Activated CD8-positive, alpha-beta T cell treated with anti-CD3 and anti-CD28 coated beads, Interleukin-2, amount 10 ng/mL, durations not matched to agents 7 days and 5 days (primary cell): Measurements from ENCODE around the gene PSME1. TPM values are rescaled to one million over a fixed set of nuclear protein-coding genes. Genes with fewer than 3 reads are reported as not detected.

Experiments used
- ATAC-seq: fragments of 150-1000 bp; cut with Tn5 transposase; one replicate; pipeline ENCODE4 v1.10.0; 2021; ENCODE audit warnings: moderate library complexity
- CTCF ChIA-PET: fragments of 350-600 bp; sonication (Branson Sonifier 250); formaldehyde crosslinking; loops from one replicate; lab custom pipeline; 2021; ENCODE audit warnings: antibody characterized with exemption; lab: Charles Lee
- POLR2A ChIA-PET: fragments of 350-600 bp; sonication (Branson Sonifier 250); formaldehyde crosslinking; loops from one replicate; lab custom pipeline; 2021; ENCODE audit warnings: antibody characterized with exemption; lab: Charles Lee
- DNase-seq: peaks from one replicate; pipeline ENCODE4 v3.0.0-alpha.2; 2020
- H3K27ac Mint-ChIP-seq: one replicate; pipeline ENCODE4 v1.8.0; 2021; ENCODE audit warnings: mild to moderate bottlenecking, mixed read lengths
- H3K27me3 Mint-ChIP-seq: one replicate; pipeline ENCODE4 v1.8.0; 2021; ENCODE audit warnings: low read depth, mixed read lengths
- H3K36me3 Mint-ChIP-seq: one replicate; pipeline ENCODE4 v1.8.0; 2021; ENCODE audit warnings: low read depth, mixed read lengths
- H3K4me1 Mint-ChIP-seq: one replicate; pipeline ENCODE4 v1.8.0; 2021; ENCODE audit warnings: low read depth, mixed read lengths
- H3K4me3 Mint-ChIP-seq: one replicate; pipeline ENCODE4 v1.8.0; 2021; ENCODE audit warnings: mild to moderate bottlenecking, mixed read lengths
- H3K9me3 Mint-ChIP-seq: one replicate; pipeline ENCODE4 v1.8.0; 2022; ENCODE audit warnings: mixed read lengths; ENCODE audit not compliant: insufficient read depth
- microRNA-seq: library from miRNA; unstranded; fragments of <30 nt; microRNA quantifications from one replicate; pipeline ENCODE4 v1.2.0, GENCODE V29; 2022
- total RNA-seq, 2 experiments: library from RNA; stranded (reverse); gene quantifications; one replicate each; pipeline ENCODE4 v1.2.3, GENCODE V29; 2021

Gene PSME1
- total RNA-seq, 2 experiments from 2014 or later: 516 to 530 TPM

GRCh38 chr14:24183014-24183481, 47.1 kb downstream of the PSME1 start:
- ATAC-seq (no peak), DNase-seq (no peak)
- ChIA-PET CTCF (no interaction called here), POLR2A (interaction anchor here (1.2 to 2.6 kb wide), 4 partner anchors 10 to 21 kb away, joined by 4 to 15 read pairs (median 4); partner anchors contain the start of genes IRF9 and REC8)
- Mint-ChIP-seq H3K4me3 (no peak overlapping the region), H3K27me3 (no peaks in the 10 kb centered on the region), H3K36me3 (peaks cover 50% of the 10 kb centered on the region), H3K27ac (no peak overlapping the region), H3K9me3 (no peaks in the 10 kb centered on the region), H3K4me1 (peaks cover 13% of the 10 kb centered on the region)

DNA sequence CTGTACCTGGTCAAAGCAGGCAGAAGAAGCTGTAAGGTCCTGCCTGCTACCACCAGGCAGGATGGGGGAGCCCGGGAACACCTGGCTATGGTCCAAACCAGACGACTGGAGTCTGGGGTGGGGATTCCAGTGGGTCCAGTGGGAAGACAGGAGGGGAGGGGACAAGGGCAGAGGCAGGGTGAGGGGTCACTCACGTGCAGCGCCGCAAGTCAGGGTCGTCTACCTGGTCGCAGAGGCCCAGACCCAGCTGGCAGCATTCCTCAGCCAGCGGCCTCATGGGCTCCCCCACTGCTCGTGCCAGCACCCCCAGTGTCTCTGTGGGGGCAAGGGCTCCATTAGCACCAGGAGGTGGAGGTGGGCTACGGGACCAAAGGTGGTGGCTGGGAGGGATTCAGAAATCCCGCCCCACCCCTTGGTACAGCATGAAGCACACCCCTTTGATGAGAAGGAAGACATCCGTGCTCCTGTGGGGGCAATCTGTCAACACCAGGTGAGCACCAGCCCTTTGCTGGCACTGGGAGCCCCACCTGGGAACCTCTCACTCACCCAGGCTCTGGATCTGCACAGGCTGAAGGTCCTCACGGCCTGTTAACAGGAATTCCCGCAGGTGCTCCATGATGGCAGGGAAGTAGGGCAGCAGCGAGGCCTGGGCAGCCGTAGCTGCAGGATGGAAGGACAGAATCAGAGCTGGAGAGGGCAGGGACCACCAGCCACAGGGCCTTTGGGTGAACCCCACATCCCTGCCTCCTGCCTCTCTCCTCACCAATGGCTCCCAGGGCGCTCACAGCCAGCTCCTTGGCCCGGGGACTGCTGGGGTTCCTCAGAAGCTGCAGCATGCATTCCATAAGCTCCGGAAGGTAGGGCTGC, 48.3 kb downstream of the PSME1 start:
- DNase-seq (no peak), ATAC-seq (no peak)
- Mint-ChIP-seq H3K27ac (no peak overlapping the region), H3K36me3 (peaks cover 40% of the 10 kb centered on the region), H3K27me3 (no peaks in the 10 kb centered on the region), H3K4me1 (peaks cover 24% of the 10 kb centered on the region), H3K4me3 (no peak overlapping the region), H3K9me3 (no peaks in the 10 kb centered on the region)
- POLR2A ChIA-PET: interaction anchor here (2.6 to 4.9 kb wide), 3 partner anchors 11 to 23 kb away, joined by 14 to 85 read pairs (median 15); partner anchors contain the start of genes IRF9 and TM9SF1
- CTCF ChIA-PET: no interaction called here

- ATAC-seq: no peak
- POLR2A ChIA-PET: interaction anchor here (3.4 to 4.9 kb wide), 3 partner anchors 10 to 22 kb away, joined by 14 to 85 read pairs (median 25); partner anchors contain the start of genes IRF9, REC8 and TM9SF1
- H3K27me3 Mint-ChIP-seq: no peaks in the 10 kb centered on the region
- peaks cover 38% of the 10 kb centered on the region for H3K36me3 Mint-ChIP-seq
- no peak for DNase-seq
- peaks cover 28% of the 10 kb centered on the region for H3K4me1 Mint-ChIP-seq
- H3K9me3 Mint-ChIP-seq: no peaks in the 10 kb centered on the region
- H3K4me3 Mint-ChIP-seq: no peak overlapping the region
- CTCF ChIA-PET: interaction anchor here (0.7 to 2.8 kb wide), 2 partner anchors 23 to 24 kb away, joined by 3 to 9 read pairs; partner anchors contain the start of gene IRF9
- H3K27ac Mint-ChIP-seq: peak overlapping the region; percentile 15
Measured at GRCh38 chr14:24185026-24185425, 49.0 kb downstream of the PSME1 start.

DNA sequence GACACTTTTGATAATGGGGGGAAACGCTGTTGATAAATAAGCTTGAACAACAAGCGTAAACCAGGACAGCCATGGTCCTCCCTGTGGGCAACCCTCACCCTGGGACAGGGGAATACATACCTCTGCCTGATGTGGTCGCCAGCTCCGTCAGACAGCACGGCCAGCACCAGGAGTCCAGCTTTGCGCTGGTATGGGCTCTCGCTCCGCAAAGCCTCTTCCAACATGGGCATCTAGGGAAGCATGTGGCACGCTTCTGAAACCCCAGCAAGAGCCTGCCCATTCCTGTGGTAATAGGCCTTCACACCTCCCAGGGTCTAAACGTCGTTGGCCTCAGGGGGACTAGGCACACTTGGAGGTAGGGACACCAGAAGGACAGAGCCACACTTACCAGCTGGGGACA, 49.7 kb downstream of the PSME1 start:
- H3K4me3 Mint-ChIP-seq: no peak overlapping the region
- H3K27me3 Mint-ChIP-seq: no peaks in the 10 kb centered on the region
- ChIA-PET POLR2A (interaction anchor here (0.6 to 4.9 kb wide), 4 partner anchors 10 to 23 kb away, joined by 3 to 85 read pairs (median 20); partner anchors contain the start of genes IRF9, REC8 and TM9SF1), CTCF (interaction anchor here (0.7 to 2.8 kb wide), 2 partner anchors 23 to 25 kb away, joined by 3 to 9 read pairs; partner anchors contain the start of gene IRF9)
- H3K4me1 Mint-ChIP-seq: peaks cover 33% of the 10 kb centered on the region
- no peaks in the 10 kb centered on the region for H3K9me3 Mint-ChIP-seq
- DNase-seq (no peak), ATAC-seq (no peak)
- peaks cover 39% of the 10 kb centered on the region for H3K36me3 Mint-ChIP-seq
- H3K27ac Mint-ChIP-seq: no peak overlapping the region

- ChIA-PET POLR2A (interaction anchor here (0.9 to 4.9 kb wide), 7 partner anchors 8 to 40 kb away, joined by 3 to 85 read pairs (median 14); partner anchors contain the start of genes CHMP4A, IRF9, MDP1 and PSME2), CTCF (interaction anchor here (0.9 to 2.8 kb wide), 5 partner anchors 11 to 130 kb away, joined by 3 to 9 read pairs (median 3); partner anchors contain the start of genes IRF9 and MDP1)
- no peaks in the 10 kb centered on the region for H3K27me3 Mint-ChIP-seq
- H3K27ac Mint-ChIP-seq: peak overlapping the region; percentile 68
- H3K4me3 Mint-ChIP-seq: peak overlapping the region; percentile 92
- peaks cover 41% of the 10 kb centered on the region for H3K36me3 Mint-ChIP-seq
- no peak for ATAC-seq
- no peaks in the 10 kb centered on the region for H3K9me3 Mint-ChIP-seq
- DNase-seq: no peak
- peaks cover 37% of the 10 kb centered on the region for H3K4me1 Mint-ChIP-seq
Measured at GRCh38 chr14:24186831-24187538, 51.0 kb downstream of the PSME1 start.

GRCh38 chr14:24187539-24187915, 51.5 kb downstream of the PSME1 start:
- DNase-seq (no peak), ATAC-seq (no peak)
- H3K4me1 Mint-ChIP-seq: peaks cover 42% of the 10 kb centered on the region
- ChIA-PET CTCF (interaction anchor here (0.9 to 2.8 kb wide), 6 partner anchors 9 to 130 kb away, joined by 3 to 9 read pairs (median 3); partner anchors contain the start of genes IRF9 and TINF2), POLR2A (interaction anchor here (0.9 to 4.9 kb wide), 8 partner anchors 8 to 52 kb away, joined by 3 to 85 read pairs (median 14); partner anchors contain the start of genes CHMP4A, IRF9, MDP1 and PSME1)
- peak overlapping the region; percentile 92 for H3K4me3 Mint-ChIP-seq
- peak overlapping the region; percentile 87 for H3K27ac Mint-ChIP-seq
- H3K36me3 Mint-ChIP-seq: peaks cover 43% of the 10 kb centered on the region
- no peaks in the 10 kb centered on the region for H3K9me3 Mint-ChIP-seq
- H3K27me3 Mint-ChIP-seq: no peaks in the 10 kb centered on the region

Small RNA genes within 50 kb of the gene (microRNA-seq; reads per million reads assigned to microRNA genes)
- not detected for gene MIR7703

Other genes starting within 250 kb of the PSME1 start
- gene DHRS4, start 182.4 kb upstream of the PSME1 start, total RNA-seq: 10 to 100 TPM; 18.3 to 19.4 TPM
- 10 to 100 TPM; 17.7 to 19.1 TPM for gene DHRS4L2, start 147.3 kb upstream of the PSME1 start, total RNA-seq
- under 1 TPM; 0.86 to 0.95 TPM for gene CARMIL3, start 84.2 kb upstream of the PSME1 start, total RNA-seq
- gene CPNE6, start 64.6 kb upstream of the PSME1 start, total RNA-seq: under 1 TPM in 1 of 2 experiments, not detected in 1; 0.10 TPM
- gene PCK2, start 41.9 kb upstream of the PSME1 start, total RNA-seq: 10 to 100 TPM; 49.6 to 54.9 TPM
- 100 to 1,000 TPM; 101 to 107 TPM for gene DCAF11, start 21.4 kb upstream of the PSME1 start, total RNA-seq
- 1 to 10 TPM; 2.8 to 3.4 TPM for gene NRL, start 21.2 kb upstream of the PSME1 start, total RNA-seq
- 1 to 10 TPM; 1.4 to 2.1 TPM for gene FITM1, start 5.5 kb upstream of the PSME1 start, total RNA-seq
- 10 to 100 TPM; 49.9 to 53.2 TPM for gene EMC9, start 5.4 kb downstream of the PSME1 start, total RNA-seq
- 100 to 1,000 TPM; 635 to 636 TPM for gene PSME2, start 10.4 kb downstream of the PSME1 start, total RNA-seq
- gene RNF31, start 11.3 kb downstream of the PSME1 start, total RNA-seq: 100 to 1,000 TPM; 123 to 142 TPM
- 100 to 1,000 TPM; 221 to 242 TPM for gene IRF9, start 25.1 kb downstream of the PSME1 start, total RNA-seq
- 10 to 100 TPM; 54.5 to 58.6 TPM for gene REC8, start 35.9 kb downstream of the PSME1 start, total RNA-seq
- gene IPO4, start 52.6 kb downstream of the PSME1 start, total RNA-seq: 10 to 100 TPM; 56.3 to 60.1 TPM
- gene TM9SF1, start 59.2 kb downstream of the PSME1 start, total RNA-seq: 10 to 100 TPM; 29.3 to 32.8 TPM
- gene TSSK4, start 69.5 kb downstream of the PSME1 start, total RNA-seq: not detected
- 10 to 100 TPM; 83.2 to 93.4 TPM for gene CHMP4A, start 77.3 kb downstream of the PSME1 start, total RNA-seq
- gene MDP1, start 79.9 kb downstream of the PSME1 start, total RNA-seq: 10 to 100 TPM; 16.9 to 18.2 TPM
- 100 to 1,000 TPM; 214 to 222 TPM for gene NEDD8, start 96.2 kb downstream of the PSME1 start, total RNA-seq
- gene GMPR2, start 96.7 kb downstream of the PSME1 start, total RNA-seq: 10 to 100 TPM; 67.2 to 68.4 TPM
- 100 to 1,000 TPM; 128 to 131 TPM for gene TINF2, start 106.4 kb downstream of the PSME1 start, total RNA-seq
- gene TGM1, start 127.0 kb downstream of the PSME1 start, total RNA-seq: 1 to 10 TPM; 2.7 to 3.1 TPM
- 10 to 100 TPM; 47.7 to 51.8 TPM for gene RABGGTA, start 135.4 kb downstream of the PSME1 start, total RNA-seq
- gene DHRS1, start 163.6 kb downstream of the PSME1 start, total RNA-seq: 10 to 100 TPM; 28.6 to 33.9 TPM
- 10 to 100 TPM; 35.2 to 36.7 TPM for gene NOP9, start 163.7 kb downstream of the PSME1 start, total RNA-seq
- gene CIDEB, start 171.8 kb downstream of the PSME1 start, total RNA-seq: 10 to 100 TPM; 47.2 to 48.2 TPM
- 10 to 100 TPM; 17.8 to 18.7 TPM for gene LTB4R2, start 173.9 kb downstream of the PSME1 start, total RNA-seq
- 10 to 100 TPM; 26.9 to 28.0 TPM for gene LTB4R, start 175.3 kb downstream of the PSME1 start, total RNA-seq
- gene ADCY4, start 198.9 kb downstream of the PSME1 start, total RNA-seq: 1 to 10 TPM; 3.4 to 4.7 TPM
- gene RIPK3, start 203.8 kb downstream of the PSME1 start, total RNA-seq: 10 to 100 TPM; 26.9 to 28.6 TPM
- not detected for gene NFATC4, start 232.0 kb downstream of the PSME1 start, total RNA-seq